IMR-90 (cell line): ENCODE results near the gene HOXC5.

ENCODE experiments used
- CEBPB ChIP-seq: IDR thresholded peaks from 2 replicates; pipeline ENCODE4 v1.6.1; 2012; ENCODE audit warnings: low read depth, low read length, improper control_type of control experiment
- CTCF ChIP-seq: conservative IDR thresholded peaks from 2 replicates; pipeline ENCODE4 v1.5.1; 2012; ENCODE audit warnings: mild to moderate bottlenecking, low read depth, low read length, improper control_type of control experiment
- MXI1 ChIP-seq: IDR thresholded peaks from 2 replicates; pipeline ENCODE4 v1.6.1; 2012; ENCODE audit warnings: low read depth, mild to moderate bottlenecking, low read length, moderate library complexity, borderline replicate concordance
- POLR2A ChIP-seq: IDR thresholded peaks from 2 replicates; pipeline ENCODE4 v1.6.1; 2012; ENCODE audit warnings: mild to moderate bottlenecking, low read depth, low read length
- RAD21 ChIP-seq: IDR thresholded peaks from 2 replicates; pipeline ENCODE4 v1.6.1; 2012; ENCODE audit warnings: low read length, improper control_type of control experiment
- RCOR1 ChIP-seq: IDR thresholded peaks from 2 replicates; pipeline ENCODE4 v1.6.1; 2012; ENCODE audit warnings: mild to moderate bottlenecking, low read length, improper control_type of control experiment; ENCODE audit not compliant: insufficient replicate concordance
- TF ChIP-seq, protein P1 (sequence below): fragments of 150-350 bp; IDR thresholded peaks from 2 replicates; pipeline ENCODE4 v1.6.1; 2017; ENCODE audit warnings: mild to moderate bottlenecking, antibody characterized with exemption, low read length, low read depth

GRCh38 chr12:54066408-54066807, 33.6 kb downstream of the HOXC5 start:
- TF ChIP-seq CTCF (no peak), CEBPB (no peak), RAD21 (no peak), POLR2A (no peak), MXI1 (no peak), RCOR1 (no peak)
- TF ChIP-seq, protein P1, sequence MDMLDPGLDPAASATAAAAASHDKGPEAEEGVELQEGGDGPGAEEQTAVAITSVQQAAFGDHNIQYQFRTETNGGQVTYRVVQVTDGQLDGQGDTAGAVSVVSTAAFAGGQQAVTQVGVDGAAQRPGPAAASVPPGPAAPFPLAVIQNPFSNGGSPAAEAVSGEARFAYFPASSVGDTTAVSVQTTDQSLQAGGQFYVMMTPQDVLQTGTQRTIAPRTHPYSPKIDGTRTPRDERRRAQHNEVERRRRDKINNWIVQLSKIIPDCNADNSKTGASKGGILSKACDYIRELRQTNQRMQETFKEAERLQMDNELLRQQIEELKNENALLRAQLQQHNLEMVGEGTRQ: no peak
